ENCODE data around the gene CRIP2. TPM values are rescaled to one million over a fixed set of nuclear protein-coding genes. Genes with fewer than 3 reads are reported as not detected.

Gene CRIP2
- total and polyA plus RNA-seq, 9 of the 15 experiments (the other 6 are each of a cell fraction or from before 2014, with no cell fraction given): 0.18 to 2.0 (median 0.69) TPM; not detected in 1

GRCh38 chr14:105491366-105491973, 16.8 kb downstream of the CRIP2 start:
- Histone ChIP-seq H3K9ac (ENCODE audit: insufficient read depth in 1 of 2, low read depth in 2 of 2, low read length in 2 of 2) (peak overlapping the region; percentile 71 to 91; a peak in 3 of 4 replicates), H2AFZ (ENCODE audit: low read depth, low read length) (peak overlapping the region; percentile 90), H3K27ac (ENCODE audit: extremely low read depth, low read depth, low read length) (peak overlapping the region; percentile 87), H4K20me1 (replicated peaks; ENCODE audit: control insufficient read depth, insufficient read depth, low read length) (peaks cover 6% of the 10 kb centered on the region), H3K36me3 (ENCODE audit: control insufficient read depth, insufficient read depth, low read length) (peaks cover 2% of the 10 kb centered on the region; the same call in 1 of the 3 replicates), H3K9me1 (ENCODE audit: control insufficient read depth, insufficient read depth, low read length) (no peaks in the 10 kb centered on the region), H3K4me1 (replicated peaks in 1 of 2; ENCODE audit: control insufficient read depth in 2 of 2, insufficient read depth in 2 of 2, low read length in 2 of 2) (peaks cover 0 to 84% of the 10 kb centered on the region in 2 experiments; a peak in 4 of 5 replicates), H3K27me3 (ENCODE audit: control insufficient read depth in 2 of 2, insufficient read depth in 2 of 2, low read length in 2 of 2) (no peaks in the 10 kb centered on the region), H3K4me3 (peak overlapping the region; percentile 83), H3K4me2 (ENCODE audit: insufficient read depth, low read length) (peak overlapping the region; percentile 71; the same call in 1 of the 2 replicates), H3K79me2 (ENCODE audit: control insufficient read depth, insufficient read depth, low read length) (peaks cover 5% of the 10 kb centered on the region; the same call in 2 of the 3 replicates), H3K9me3 (replicated peaks; ENCODE audit: control insufficient read depth, insufficient read depth, low read depth, low read length) (no peaks in the 10 kb centered on the region)
- BruUV-seq (replicated peaks): no TSS peak
- intact Hi-C loops (cut with micrococcal nuclease): loop anchor here (2.0 kb wide), 2 partner anchors 121 to 191 kb away; partner anchors contain the start of gene BRF1
- ATAC-seq: peak; percentile 62
- POLR2A ChIA-PET: interaction anchor here (0.6 to 2.1 kb wide), 3 partner anchors 9 to 929 kb away, joined by 3 to 15 read pairs (median 4); no protein-coding TSS in a partner anchor
- in situ Hi-C loops (cut with MboI): no loop called here
- FAIRE-seq: peak; percentile 89
- peak; percentile 86 to 95 (median 88) for DNase-seq (ENCODE audit: extremely low read depth in 1 of 4, low spot score in 3 of 4)
- under 1% methylated on average over 26 of the region's 53 CpGs for WGBS (ENCODE audit: insufficient coverage, low coverage, missing lambda C conversion rate)
- CTCF ChIA-PET (ENCODE audit: low intra/inter-chr PET ratio): interaction anchor here (0.7 to 1.4 kb wide), 2 partner anchors 9 to 121 kb away, joined by 3 to 5 read pairs; no protein-coding TSS in a partner anchor
- TF ChIP-seq ZFX (CRISPR knock-in tag; IDR thresholded peaks at IDR 0.05): peak; percentile 81
- no peak for TF ChIP-seq NR2C2 (CRISPR knock-in tag; IDR thresholded peaks at IDR 0.05)
- TF ChIP-seq NR2C2 (tag; IDR thresholded peaks at IDR 0.05): peak; percentile 5; the same call in 1 of the 2 replicates
- no peak for TF ChIP-seq ELK3 (CRISPR knock-in tag; IDR thresholded peaks at IDR 0.05)
- 0 out of 2 replicates have a peak, but pooled peaks have one; percentile 64 for TF ChIP-seq NR4A1 (CRISPR knock-in tag; IDR thresholded peaks at IDR 0.05)
- no peak for TF ChIP-seq NR4A1 (tag; IDR thresholded peaks at IDR 0.05)
- 0 out of 2 replicates have a peak, but pooled peaks have one; percentile 18 for TF ChIP-seq ETS1 (conservative IDR thresholded peaks at IDR 0.05; ENCODE audit: control insufficient read depth, low read depth, low read length)
- TF ChIP-seq KDM5B (IDR thresholded peaks at IDR 0.05; ENCODE audit: insufficient replicate concordance, low read depth, low read length): peak; percentile 13
- peak; percentile 77 for TF ChIP-seq POLR2A (conservative IDR thresholded peaks at IDR 0.05)
- no peak for TF ChIP-seq ZFP91 (CRISPR knock-in tag; IDR thresholded peaks at IDR 0.05)
- no peak for TF ChIP-seq ZNF24 (IDR thresholded peaks at IDR 0.05)
- peak; percentile 97 for TF ChIP-seq SAP30 (IDR thresholded peaks at IDR 0.05; ENCODE audit: borderline replicate concordance, insufficient read depth, low read depth, low read length, poor library complexity, severe bottlenecking)
- TF ChIP-seq PML (IDR thresholded peaks at IDR 0.05; ENCODE audit: low read length): no peak; the same call in 1 of the 2 replicates
- no peak for TF ChIP-seq CREB3 (tag; conservative IDR thresholded peaks at IDR 0.05; ENCODE audit: low read depth)
- TF ChIP-seq CCNT2 (IDR thresholded peaks at IDR 0.05; ENCODE audit: borderline replicate concordance, extremely low read depth, insufficient read length, low read depth, low read length): peak; percentile 39
